HG02884 (cell line): ENCODE data around the gene TMEM178A.

Experiments
- ATAC-seq: cut with Tn5 transposase; IDR thresholded peaks from one replicate; pipeline ENCODE4 v1.9.1; 2021; ENCODE audit warnings: mild to moderate bottlenecking, moderate library complexity; ENCODE audit not compliant: unreplicated experiment

Gene TMEM178A

DNA sequence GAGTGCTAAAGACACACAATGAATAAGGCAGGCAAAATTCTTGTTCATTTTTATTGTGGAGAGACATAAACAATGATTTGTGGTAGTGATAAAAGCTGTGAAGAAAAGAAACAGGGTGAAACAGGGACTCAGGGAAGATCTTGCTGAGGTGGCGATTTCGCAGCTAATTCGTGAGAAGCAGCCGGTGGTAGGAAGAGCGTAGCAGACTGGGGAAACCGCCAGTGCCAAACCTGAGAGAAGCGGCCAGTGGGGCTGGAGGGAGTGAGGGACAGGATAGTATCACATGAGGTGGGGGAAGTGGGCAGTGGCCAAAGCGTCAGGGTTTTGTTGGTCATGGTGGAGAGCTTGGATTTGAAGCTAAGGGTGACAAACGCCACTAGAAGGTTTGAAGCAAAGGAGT is 42.3 kb downstream of the TMEM178A start:
- ATAC-seq = no peak

DNA sequence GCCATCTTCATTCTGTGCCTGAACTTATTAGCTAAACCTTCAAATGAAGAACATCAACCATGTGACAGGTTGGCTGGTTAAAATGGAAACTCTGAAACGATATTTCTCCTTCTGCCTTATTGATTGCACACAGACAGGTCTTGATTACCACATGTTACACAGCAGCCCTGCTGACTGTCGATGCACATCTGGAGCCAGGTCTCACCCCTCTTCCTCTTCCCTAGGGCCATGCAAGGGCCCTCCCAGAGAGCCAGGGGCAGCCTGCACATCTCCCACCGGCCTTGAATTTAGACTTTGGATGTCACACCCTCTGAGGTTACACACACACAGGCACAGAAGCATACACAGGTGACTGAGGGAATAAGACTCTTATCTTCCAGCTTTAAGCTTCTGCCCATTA is 45.1 kb downstream of the TMEM178A start:
- ATAC-seq = no peak

DNA sequence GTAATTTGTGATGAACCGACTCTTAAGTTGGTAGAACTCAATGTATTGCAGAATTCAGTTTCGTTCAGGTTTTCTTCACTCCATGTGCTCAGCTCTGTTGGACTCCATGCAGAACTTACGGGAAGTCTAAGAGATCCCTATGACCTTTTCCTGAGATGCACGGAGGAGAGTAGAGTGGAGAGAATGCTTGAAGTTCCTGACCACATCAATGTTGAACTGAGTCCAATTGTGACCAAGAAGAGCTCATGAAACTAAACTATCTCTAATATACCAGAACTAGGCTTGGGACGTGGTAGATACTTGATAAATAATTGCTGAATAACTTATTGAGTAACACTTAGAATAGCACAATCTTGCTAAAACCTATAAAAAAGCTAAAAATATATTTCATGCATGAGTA is 47.2 kb downstream of the TMEM178A start:
- no peak for ATAC-seq

DNA sequence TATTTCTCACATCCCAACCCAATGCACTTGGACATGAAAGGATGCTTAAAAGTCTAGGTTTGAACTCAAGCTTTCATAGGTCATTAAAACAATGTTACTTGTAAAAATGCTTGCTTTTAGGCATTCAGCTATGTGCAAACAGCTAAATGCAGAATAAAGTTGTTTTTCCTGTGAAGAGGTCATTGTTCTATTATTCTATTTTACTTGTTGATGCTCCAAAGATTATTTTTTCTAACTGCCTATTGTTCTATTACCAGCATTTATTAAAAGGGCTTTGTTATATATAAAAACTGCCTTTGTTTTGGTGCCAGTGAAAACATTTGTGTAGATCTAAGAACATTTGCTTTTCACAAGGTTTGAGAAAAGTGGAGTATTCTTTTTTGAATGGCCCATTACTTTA is 49.4 kb downstream of the TMEM178A start:
- no peak for ATAC-seq

DNA sequence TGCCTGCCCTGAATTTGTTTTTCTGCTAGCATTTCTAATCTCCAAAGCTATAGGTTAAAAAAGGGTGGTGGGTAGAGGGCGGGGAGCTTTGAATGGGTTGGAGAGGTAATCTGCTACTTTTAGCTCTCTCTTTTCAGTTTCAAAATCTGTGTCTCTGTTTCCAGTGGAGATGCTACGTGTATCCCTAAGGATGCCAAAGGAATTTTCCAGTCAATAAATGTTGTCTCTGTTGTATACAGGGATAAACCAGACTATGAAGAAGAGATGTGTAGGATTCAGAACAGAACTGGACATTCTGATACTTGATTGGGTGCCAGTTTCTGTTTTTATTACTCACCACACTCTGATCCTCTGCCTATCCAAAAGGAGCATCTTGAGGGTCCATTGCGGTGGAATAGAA is 50.1 kb downstream of the TMEM178A start:
- no peak for ATAC-seq

DNA sequence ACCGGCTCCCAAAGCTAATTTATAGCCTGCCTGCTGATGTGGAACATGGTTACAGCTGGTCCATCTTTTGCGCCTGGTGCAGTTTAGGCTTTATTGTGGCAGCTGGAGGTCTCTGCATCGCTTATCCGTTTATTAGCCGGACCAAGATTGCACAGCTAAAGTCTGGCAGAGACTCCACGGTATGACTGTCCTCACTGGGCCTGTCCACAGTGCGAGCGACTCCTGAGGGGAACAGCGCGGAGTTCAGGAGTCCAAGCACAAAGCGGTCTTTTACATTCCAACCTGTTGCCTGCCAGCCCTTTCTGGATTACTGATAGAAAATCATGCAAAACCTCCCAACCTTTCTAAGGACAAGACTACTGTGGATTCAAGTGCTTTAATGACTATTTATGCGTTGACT is 51.4 kb downstream of the TMEM178A start:
- no peak for ATAC-seq

DNA sequence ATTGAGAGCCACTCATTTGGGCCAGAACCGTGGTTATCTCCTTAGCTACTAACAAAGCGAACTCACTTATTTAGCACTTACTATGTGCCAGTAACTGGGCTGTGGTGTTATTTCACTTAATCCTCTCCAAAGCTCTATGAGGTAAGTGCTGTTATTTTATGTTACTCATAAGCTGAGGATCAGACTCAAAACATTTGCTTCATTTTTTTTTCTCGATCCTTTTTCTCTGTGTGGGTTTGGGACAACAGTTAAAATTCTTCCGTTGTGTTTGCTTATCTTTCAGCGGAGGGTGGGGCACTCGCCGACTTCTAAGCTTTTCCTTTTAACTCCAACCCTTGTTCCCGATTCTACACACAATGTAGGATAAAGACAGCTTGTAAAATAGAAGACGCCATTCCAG is 52.8 kb downstream of the TMEM178A start:
- no peak for ATAC-seq

DNA sequence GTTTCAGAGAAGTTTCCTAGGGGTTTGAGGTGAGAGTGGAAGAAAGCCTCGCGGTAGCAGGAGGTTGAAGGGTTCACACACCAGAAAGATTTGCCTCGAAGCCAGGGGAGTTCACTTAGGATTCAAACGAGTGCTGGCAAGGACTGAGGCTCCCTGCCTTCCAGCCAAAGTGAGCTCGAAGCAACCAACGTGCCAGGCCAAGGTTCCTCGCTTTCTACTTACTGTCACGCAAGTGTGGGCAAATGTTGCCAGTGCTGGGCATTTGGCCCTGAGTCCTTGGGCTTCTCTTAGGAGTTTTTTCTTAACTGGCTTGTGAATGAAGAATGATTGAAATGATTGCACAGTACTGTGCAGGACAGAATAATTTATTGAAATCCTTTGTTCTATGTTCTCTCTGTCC is 53.6 kb downstream of the TMEM178A start:
- no peak for ATAC-seq

DNA sequence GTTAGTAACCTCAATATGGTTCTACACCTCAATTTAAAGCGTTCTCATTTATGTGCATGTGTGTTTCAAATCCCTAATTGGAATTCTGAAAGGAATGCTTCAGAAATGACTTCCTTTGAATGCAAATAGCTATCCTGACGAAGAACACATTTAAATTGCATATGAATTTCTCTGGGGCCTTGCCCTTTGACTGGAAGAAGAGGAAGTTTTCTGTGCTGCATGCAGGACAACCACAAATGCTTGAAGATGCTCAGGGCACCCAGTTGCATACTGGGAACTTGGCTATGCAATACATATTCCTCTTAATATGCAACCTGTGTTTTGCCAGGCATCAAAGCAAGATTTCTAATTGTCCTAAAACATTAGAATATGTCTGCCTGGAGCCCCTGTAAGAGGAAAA is 55.3 kb downstream of the TMEM178A start:
- no peak for ATAC-seq

DNA sequence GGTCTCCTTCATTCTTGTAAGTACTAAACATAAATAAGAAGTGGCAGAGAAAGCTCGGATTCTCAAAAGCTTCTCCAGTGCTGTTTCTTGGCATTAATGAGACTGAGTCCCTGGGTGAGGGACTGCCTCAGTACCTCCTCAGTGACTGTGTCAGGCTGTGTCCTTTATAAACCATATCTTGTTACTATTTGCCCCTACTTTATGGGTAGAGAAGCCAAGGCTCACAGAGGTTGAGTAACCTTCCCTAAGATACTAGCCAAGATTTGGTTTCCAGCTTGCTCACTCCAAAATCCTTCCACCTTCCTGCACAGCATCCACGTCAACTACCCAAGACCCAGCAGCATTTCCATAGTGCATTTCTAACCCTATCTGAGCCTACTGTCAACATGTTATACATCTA is 57.8 kb downstream of the TMEM178A start:
- no peak for ATAC-seq

DNA sequence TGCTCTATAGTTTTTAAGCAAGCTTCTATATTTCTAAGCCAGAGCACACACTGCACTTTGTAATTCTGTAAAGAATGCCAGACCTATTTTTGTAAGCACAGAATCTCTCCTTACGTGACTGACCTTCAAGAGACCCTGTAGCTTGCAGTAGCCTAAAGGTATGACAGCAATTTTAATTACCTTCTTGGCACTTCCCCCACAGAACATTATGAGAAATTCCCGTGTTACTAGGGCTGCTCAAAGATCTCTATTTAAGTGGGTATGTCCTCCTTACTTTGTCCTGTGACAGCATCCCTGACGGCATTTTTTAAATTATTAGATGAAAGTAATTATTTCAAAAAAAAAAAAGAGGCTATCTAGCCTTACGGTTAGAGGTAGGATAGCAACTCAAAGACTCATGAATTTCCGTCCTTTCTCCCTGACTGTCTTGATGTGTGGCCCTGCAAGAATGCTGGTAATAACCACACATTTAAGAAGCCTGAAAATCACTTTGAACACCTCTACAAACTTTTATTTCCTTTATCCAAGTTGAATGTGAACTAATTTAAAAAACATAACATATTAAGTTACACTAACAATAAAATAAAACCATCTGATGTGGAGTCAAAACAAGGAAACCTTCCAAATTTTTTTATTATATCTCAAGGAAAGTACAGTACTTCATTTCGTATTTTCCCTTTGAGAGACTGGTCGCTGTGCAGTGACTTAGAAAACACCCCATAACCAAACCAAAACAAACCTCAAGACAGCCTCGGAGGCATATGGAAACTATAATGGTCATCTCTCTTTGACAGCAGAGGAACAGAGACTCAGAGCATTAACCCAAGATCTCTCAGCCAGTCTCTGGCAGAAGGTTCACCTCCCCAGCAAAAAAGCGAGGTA is 58.5 kb downstream of the TMEM178A start:
- ATAC-seq = no peak

DNA sequence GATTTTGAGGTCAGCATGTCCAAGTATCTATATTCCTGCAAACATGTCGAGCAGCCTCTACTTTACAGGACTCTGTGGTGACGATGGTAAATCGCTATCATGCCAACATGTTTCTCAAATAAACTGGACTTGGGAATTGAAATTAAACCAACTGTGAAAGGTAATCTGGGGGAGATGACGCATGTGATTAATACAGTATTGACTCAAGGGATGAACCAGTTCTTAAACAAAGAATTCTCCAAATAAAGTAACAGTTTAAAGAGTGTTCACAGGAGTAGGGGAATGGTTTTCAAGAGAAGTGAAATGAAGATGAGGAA is 59.1 kb downstream of the TMEM178A start:
- ATAC-seq = no peak

DNA sequence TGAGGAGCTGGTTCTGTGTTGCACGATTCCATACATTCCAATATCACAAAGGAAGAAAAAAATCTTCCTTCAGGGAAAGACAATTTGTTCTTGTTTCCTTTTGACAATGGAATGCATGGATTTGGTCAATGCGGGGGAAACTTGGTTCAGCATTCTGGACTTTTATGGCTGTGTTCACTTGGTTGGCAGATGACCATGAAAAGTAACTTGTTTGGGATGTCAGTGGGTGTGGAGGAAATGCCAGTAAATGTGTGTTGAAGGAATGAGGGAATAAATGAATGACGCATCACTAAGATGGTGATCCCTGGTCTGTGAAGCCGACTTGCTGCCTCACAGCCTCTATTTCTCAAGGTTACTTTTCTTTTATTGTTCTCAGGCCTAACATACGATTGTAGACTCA is 59.7 kb downstream of the TMEM178A start:
- no peak for ATAC-seq

DNA sequence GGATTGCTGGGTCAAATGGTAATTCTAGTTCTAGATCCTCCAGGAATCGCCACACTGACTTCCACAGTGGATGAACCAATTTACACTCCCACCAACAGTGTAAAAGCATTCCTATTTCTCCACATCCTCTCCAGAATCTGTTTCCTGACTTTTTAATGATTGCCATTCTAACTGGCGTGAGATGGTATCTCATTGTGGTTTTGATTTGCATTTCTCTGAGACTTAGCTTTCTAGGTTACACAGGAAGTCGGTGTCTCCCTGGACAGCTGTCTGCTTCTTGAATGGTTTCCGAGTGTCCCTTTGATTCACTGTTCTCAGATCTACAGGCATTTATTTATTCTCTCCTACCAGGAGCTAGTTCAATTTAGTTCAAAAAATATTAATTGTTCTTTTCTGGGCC is 62.4 kb downstream of the TMEM178A start:
- peak; percentile 47 for ATAC-seq

DNA sequence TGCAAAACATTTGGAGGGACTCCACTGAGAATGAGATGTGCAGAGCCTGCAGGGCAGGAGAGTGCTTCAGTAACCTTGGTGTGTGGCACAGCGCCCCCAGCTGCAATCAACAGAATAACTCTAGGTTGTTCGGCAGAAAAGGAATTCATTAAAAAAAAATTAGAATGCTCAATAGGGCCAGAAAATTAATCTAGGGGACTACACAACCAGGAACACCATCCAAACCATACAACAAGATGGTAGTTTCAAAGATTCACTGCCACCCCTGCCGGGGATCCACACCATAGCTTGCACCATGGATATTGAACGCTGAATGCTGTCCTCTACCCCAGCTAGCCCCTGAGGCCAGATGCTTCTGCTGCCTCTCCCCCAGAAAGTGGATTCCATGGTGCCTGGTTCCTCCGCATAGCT is 63.2 kb downstream of the TMEM178A start:
- ATAC-seq = no peak

DNA sequence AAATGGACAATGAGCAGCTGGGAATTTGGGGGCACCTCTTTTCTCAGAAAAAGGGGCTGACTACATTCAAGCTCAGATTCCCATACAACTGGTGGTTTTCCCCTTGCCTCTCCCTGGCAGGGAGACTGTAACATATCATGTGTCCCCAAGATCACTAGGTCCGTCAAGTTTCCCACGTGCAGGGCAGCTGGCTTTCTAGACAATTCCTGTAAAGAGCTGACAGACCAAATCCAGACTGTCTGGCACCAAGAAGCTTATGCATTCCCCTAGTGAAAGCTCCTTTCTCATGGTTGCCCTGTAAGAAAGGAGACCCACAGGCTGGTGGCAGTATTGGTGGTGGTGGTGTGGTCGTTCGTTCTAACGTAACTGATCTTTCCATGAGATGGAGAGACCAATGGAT is 64.6 kb downstream of the TMEM178A start:
- no peak for ATAC-seq

DNA sequence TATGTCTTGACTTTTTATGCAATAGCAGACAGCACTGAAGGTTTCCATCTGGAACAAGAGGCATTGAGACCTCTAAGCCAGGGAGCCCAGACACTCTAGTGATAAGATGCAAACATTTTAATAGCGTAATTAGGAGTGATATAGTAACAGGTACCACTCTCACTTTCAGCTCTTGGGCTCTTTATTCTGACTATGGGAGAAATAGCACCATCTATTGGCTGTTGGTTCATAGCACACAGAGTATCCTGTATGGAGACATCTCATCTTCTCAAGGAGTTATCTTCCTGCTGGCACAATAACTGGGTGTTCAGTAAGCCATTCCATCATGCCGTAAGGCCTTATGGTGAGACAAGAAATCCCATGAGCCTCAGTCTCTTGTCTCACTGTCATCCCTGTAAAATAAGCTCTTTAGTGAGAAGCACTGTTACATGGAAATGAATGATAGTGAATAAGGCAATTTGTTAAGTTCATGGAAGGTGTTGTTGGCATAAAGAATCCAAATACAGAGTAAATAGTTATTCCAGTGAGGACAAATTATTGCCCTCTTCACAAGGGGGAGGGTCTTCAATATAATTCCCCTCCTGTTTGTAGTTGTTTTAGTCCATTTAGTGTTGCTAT is 65.1 kb downstream of the TMEM178A start:
- ATAC-seq = peak; percentile 41

DNA sequence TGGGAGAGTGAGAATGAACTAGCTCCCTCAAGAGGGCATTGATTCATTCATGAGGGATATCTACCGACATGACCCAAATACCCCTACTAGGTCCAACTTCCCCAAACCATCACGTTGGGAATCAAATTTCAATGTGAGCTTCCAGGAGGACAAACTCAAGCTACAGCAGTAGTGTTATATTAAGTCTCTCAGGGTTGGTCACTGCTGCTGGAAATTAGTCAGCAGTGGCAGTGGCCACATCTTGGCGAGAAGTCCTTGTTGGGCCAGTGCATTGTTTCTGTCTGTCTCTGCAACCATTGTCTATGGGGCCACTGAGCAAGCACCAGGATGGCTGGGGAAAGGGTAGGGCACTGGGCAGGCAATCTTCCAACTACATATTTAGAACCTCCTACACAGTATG is 65.8 kb downstream of the TMEM178A start:
- no peak for ATAC-seq

DNA sequence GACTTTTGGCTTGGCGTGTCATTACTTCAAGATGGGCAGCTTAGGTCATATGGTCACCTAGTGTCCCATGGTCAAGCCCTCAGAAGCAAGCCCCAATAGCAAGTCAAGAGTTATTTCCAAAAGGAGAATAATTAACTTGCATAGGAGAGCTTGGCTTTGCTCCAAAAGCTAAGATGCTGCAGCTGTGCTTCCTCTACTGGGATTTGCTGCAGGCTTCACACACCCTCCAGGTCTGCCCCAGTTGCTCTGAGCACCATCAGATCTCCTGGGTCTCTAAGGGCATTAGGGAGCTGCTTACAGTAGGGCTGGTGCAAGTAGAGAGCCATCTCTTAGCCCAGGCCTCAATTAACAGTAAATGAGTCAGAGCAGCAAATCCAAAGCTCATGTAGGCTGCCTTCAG is 66.8 kb downstream of the TMEM178A start:
- ATAC-seq = no peak

DNA sequence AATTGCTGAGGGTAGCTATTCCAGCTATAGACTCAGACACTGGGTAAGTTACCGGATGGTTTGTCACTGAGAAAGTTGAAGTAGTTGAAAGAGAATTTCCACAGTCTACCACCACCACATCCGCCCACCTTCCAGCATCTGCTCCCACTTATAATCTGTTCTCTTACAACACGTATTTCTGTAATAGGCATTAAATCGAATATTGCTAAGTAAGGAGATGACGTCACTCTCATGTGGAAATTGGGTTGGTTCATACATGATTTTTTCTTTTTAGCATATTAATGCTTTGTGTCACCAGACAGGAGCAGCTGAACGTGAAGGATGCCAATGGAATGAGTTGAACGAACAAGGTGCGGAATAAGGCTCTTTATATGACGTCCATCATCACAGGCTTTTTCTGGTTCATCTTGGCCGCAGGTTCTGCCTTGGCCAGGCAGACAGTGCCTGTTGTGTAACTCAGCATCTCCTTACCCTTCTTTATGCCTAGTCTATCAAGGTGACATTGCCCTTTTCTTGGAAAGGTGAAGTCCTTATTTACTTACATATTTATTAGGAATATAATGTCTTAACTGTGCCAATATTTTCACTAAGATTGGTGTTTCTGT is 67.5 kb downstream of the TMEM178A start:
- no peak for ATAC-seq

DNA sequence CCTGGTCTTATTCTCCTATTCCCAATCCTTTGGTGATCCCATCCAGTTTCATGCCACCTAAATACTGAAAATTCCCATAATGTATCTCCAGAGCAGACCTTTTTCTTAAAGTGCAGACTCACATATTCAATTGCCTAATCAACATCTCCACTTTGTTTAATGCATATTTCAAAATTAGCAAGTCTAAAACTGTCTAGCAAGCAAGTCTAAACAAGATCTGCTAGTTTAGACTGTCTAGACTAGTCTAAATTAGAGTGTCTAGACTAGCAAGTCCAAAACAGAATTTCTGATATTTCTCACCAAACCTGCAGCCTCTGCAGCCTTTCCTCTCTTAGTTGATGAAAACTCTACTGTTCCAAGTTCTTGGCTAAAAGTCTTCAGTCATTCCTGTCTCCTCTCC is 68.7 kb downstream of the TMEM178A start:
- no peak for ATAC-seq

DNA sequence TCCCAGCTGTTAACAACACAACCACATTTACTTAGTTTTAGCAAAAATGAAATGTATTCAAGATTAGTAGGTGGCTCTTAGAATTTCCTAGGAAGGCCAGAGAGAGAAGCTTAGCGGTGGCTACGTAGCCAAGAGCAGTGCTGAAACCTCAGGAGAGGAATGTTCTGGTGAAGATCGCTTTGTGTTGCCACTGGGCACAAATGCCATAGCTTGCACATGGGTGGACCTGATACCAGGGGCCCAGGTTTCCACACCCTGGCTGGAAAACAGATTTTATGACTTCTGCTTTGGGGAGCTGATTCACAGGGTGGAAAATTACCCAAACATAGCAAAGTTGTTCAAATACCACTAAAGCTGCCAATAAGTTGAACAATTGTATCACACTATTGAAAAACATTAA is 69.9 kb downstream of the TMEM178A start:
- no peak for ATAC-seq
